Fibroblast of lung (primary cell): ENCODE data around the gene E2F1.

Experiments used
- CTCF ChIP-seq, 2 donors: IDR thresholded peaks in 1 of 2; conservative IDR thresholded peaks in 1 of 2; 1 replicate in 1 of 2; 2 replicates in 1 of 2; pipeline ENCODE4 v1.5.1; 2011 to 2012; ENCODE audit warnings: low read length in 2 of 2, control low read depth in 1 of 2, inconsistent platforms in 1 of 2, low read depth in 1 of 2, mild to moderate bottlenecking in 1 of 2
- EZH2 ChIP-seq: IDR thresholded peaks from 2 replicates; pipeline ENCODE4 v1.5.1; 2012; ENCODE audit warnings: low read length, control low read depth, mild to moderate bottlenecking; ENCODE audit errors: missing control alignments

GRCh38 chr20:33644313-33645071 lies 41.7 kb downstream of the E2F1 start:
- no peak for TF ChIP-seq EZH2
- TF ChIP-seq CTCF (conservative IDR thresholded peaks at IDR 0.05 in 1 of 2, IDR thresholded peaks at IDR 0.05 in 1 of 2; ENCODE audit: low read depth in 1 of 2, low read length in 2 of 2), result no peak
